Panc1 (cell line): ENCODE measurements around the gene TRIM14. TPM values are rescaled to one million over a fixed set of nuclear protein-coding genes. Genes with fewer than 3 reads are reported as not detected.

Source experiments
- ATAC-seq: fragments of 200-7000 bp; cut with Tn5 transposase; 2 replicates; pipeline ENCODE4 v1.9.1; 2020; ENCODE audit warnings: mild to moderate bottlenecking, moderate library complexity
- BruUV-seq: library from RNA; stranded (reverse); fragments of 400-500 nt; replicated peaks from 2 replicates; lab custom pipeline; 2021; lab: Mats Ljungman, UMichigan
- CTCF ChIA-PET: fragments of 300-600 bp; sonication (Branson Sonifier 250); formaldehyde crosslinking; loops from one replicate; lab custom pipeline; 2022; ENCODE audit warnings: antibody characterized with exemption; lab: Charles Lee
- POLR2A ChIA-PET: fragments of 300-600 bp; sonication (Branson Sonifier 250); formaldehyde crosslinking; loops from one replicate; lab custom pipeline; 2022; ENCODE audit warnings: antibody characterized with exemption; lab: Charles Lee
- DNase-seq: peaks from one replicate; pipeline ENCODE4 v3.0.0-alpha.2; 2010; ENCODE audit warnings: low read depth, low spot score
- H3K27ac ChIP-seq: 2 replicates; pipeline ENCODE4 v1.5.1; 2011; ENCODE audit warnings: mild to moderate bottlenecking, low read length, inconsistent platforms
- H3K27me3 ChIP-seq: fragments of 200-500 bp; sonication (Bioruptor generic); 2 replicates; pipeline ENCODE4 v1.6.0; 2014; ENCODE audit warnings: low read length, inconsistent platforms; ENCODE audit not compliant: control insufficient read depth, insufficient read depth
- H3K36me3 ChIP-seq: fragments of 200-500 bp; sonication (Bioruptor generic); 2 replicates; pipeline ENCODE4 v1.5.1; 2014; ENCODE audit warnings: inconsistent platforms, mild to moderate bottlenecking, low read length, moderate library complexity; ENCODE audit not compliant: control insufficient read depth, insufficient read depth
- H3K4me1 ChIP-seq: 2 replicates; pipeline ENCODE4 v1.5.1; 2011; ENCODE audit warnings: inconsistent platforms, mild to moderate bottlenecking, low read length, moderate library complexity; ENCODE audit not compliant: control insufficient read depth, insufficient read depth
- H3K4me3 ChIP-seq, 2 experiments: 2 replicates each; pipeline ENCODE4 v1.5.1; 2011 to 2012; ENCODE audit warnings: low read depth in 2 of 2, low read length in 2 of 2, mild to moderate bottlenecking in 2 of 2, inconsistent platforms in 1 of 2, moderate library complexity in 1 of 2
- H3K9me3 ChIP-seq: fragments of 200-500 bp; sonication (Bioruptor generic); 2 replicates; pipeline ENCODE4 v1.5.1; 2014; ENCODE audit warnings: low read depth, mild to moderate bottlenecking, inconsistent platforms, low read length, moderate library complexity; ENCODE audit not compliant: control insufficient read depth, insufficient read depth
- POLR2AphosphoS5 ChIP-seq: IDR thresholded peaks from 2 replicates; pipeline ENCODE4 v1.6.1; 2012; ENCODE audit warnings: mild to moderate bottlenecking, low read depth, low read length, moderate library complexity
- SIN3A ChIP-seq: IDR thresholded peaks from 2 replicates; pipeline ENCODE4 v1.6.1; 2012; ENCODE audit warnings: low read depth, mild to moderate bottlenecking, low read length, moderate library complexity, borderline replicate concordance; ENCODE audit not compliant: insufficient read depth
- TCF7L2 ChIP-seq: IDR thresholded peaks from 2 replicates; pipeline ENCODE4 v1.6.1; 2011; ENCODE audit warnings: mild to moderate bottlenecking, low read depth, low read length, inconsistent platforms
- in situ Hi-C: cut with HindIII; loops from 2 replicates; pipeline ENCODE4 v1.10.0; 2016; ENCODE audit warnings: low sequenced_read_pairs, low pct_unique_long_range_greater_than_20kb
- intact Hi-C: fragments of 100-400 bp; cut with micrococcal nuclease; formaldehyde crosslinking; loops from one replicate; pipeline ENCODE4 v1.10.0; 2022; ENCODE audit not compliant: unreplicated experiment
- total RNA-seq: library from RNA; stranded (reverse); gene quantifications from one replicate; pipeline ENCODE4 v1.2.1, GENCODE V29; 2021; ENCODE audit not compliant: unreplicated experiment
- TF ChIP-seq, protein P1 (sequence below): fragments of 450-650 bp; IDR thresholded peaks from 2 replicates; pipeline ENCODE4 v1.5.1; 2017; ENCODE audit warnings: mild to moderate bottlenecking
- TF ChIP-seq, protein P2 (sequence below), 2 experiments: IDR thresholded peaks; 2 replicates each; pipeline ENCODE4 v1.6.1; 2011 to 2012; ENCODE audit warnings: low read depth in 2 of 2, control low read depth in 1 of 2, low read length in 1 of 2, mild to moderate bottlenecking in 1 of 2, moderate library complexity in 1 of 2; ENCODE audit not compliant: insufficient read depth in 1 of 2

The TRIM14 gene
- total RNA-seq, 1 experiment from 2014 or later = 9.7 TPM

DNA sequence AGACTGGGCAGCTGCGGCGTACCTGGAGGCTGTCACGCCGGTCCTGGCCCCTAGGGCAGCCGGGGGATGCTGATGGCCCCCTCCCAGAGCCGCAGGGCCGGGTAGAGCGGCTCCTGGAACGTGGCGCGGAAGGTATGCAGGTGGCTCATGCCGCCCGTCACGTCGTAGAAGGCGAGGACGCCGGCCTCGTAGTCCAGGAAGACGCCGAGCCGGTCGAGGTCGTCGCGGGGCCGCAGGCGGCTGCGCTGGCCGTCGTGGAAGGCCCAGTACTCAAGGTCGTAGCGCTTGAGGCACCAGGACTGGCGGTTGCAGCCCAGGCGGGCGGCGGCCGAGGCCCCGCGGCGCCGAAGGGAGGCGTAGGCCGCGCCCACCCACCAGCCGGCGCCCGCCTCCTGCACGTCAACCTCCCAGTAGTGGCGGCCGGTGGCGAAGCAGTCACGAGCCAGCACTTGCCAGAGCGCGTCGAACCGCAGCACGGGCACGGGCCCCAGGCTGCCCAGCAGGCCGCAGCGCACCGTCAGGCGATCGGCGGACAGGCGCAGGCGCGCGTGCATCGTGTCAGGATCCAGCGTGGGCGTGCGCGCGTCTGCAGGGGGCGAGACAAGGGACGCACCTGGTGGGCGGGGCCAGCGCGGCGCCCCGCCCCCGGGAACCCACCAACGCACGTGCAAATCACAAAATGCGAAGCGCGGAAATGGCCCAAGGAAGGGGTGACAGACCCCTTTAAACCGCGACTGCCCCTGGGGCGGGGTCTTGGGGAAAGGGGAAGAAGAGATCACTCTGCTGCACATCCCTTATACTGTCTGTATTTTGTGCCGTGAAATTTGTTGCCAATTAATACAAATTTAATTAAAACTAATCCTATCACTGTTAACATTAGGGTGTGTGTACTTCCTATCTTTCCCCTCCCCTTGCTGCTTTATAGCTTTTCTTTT, 31.3 kb downstream of the TRIM14 start:
- Histone ChIP-seq H3K4me1 (no peaks in the 10 kb centered on the region), H3K4me3 (no peak overlapping the region), H3K27ac (no peak overlapping the region), H3K36me3 (no peaks in the 10 kb centered on the region), H3K9me3 (no peaks in the 10 kb centered on the region), H3K27me3 (no peaks in the 10 kb centered on the region)
- POLR2A ChIA-PET = no interaction called here
- CTCF ChIA-PET = no interaction called here
- DNase-seq (no peak), ATAC-seq (no peak; the same call in 1 of the 2 replicates)
- in situ Hi-C loops = no loop called here
- no peak for TF ChIP-seq POLR2AphosphoS5
- TF ChIP-seq SIN3A = no peak
- BruUV-seq = no TSS peak
- intact Hi-C loops = no loop called here

DNA sequence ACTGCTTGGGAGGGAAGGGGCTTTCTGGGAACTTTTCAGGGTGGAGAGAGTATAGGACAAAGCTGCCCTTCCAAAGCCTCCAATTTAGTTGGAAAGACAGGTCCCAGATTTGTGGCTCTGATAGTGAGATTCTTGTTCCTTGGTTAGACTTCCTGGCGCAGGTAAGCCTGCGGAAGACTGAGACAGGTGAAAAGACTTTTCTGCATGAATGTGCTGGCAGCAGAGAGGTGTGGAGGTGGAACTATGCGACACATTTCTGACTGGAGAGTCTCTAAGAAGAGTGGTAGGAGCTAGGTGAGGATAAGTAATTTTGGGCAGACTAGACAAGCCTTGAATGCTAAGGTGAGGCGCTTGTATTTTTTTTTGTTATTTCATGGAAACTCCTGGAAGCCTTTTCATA, 32.6 kb downstream of the TRIM14 start:
- TF ChIP-seq, protein P1, sequence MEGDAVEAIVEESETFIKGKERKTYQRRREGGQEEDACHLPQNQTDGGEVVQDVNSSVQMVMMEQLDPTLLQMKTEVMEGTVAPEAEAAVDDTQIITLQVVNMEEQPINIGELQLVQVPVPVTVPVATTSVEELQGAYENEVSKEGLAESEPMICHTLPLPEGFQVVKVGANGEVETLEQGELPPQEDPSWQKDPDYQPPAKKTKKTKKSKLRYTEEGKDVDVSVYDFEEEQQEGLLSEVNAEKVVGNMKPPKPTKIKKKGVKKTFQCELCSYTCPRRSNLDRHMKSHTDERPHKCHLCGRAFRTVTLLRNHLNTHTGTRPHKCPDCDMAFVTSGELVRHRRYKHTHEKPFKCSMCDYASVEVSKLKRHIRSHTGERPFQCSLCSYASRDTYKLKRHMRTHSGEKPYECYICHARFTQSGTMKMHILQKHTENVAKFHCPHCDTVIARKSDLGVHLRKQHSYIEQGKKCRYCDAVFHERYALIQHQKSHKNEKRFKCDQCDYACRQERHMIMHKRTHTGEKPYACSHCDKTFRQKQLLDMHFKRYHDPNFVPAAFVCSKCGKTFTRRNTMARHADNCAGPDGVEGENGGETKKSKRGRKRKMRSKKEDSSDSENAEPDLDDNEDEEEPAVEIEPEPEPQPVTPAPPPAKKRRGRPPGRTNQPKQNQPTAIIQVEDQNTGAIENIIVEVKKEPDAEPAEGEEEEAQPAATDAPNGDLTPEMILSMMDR = no peak
- no peak for TF ChIP-seq POLR2AphosphoS5
- TF ChIP-seq, protein P2, sequence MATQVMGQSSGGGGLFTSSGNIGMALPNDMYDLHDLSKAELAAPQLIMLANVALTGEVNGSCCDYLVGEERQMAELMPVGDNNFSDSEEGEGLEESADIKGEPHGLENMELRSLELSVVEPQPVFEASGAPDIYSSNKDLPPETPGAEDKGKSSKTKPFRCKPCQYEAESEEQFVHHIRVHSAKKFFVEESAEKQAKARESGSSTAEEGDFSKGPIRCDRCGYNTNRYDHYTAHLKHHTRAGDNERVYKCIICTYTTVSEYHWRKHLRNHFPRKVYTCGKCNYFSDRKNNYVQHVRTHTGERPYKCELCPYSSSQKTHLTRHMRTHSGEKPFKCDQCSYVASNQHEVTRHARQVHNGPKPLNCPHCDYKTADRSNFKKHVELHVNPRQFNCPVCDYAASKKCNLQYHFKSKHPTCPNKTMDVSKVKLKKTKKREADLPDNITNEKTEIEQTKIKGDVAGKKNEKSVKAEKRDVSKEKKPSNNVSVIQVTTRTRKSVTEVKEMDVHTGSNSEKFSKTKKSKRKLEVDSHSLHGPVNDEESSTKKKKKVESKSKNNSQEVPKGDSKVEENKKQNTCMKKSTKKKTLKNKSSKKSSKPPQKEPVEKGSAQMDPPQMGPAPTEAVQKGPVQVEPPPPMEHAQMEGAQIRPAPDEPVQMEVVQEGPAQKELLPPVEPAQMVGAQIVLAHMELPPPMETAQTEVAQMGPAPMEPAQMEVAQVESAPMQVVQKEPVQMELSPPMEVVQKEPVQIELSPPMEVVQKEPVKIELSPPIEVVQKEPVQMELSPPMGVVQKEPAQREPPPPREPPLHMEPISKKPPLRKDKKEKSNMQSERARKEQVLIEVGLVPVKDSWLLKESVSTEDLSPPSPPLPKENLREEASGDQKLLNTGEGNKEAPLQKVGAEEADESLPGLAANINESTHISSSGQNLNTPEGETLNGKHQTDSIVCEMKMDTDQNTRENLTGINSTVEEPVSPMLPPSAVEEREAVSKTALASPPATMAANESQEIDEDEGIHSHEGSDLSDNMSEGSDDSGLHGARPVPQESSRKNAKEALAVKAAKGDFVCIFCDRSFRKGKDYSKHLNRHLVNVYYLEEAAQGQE (IDR thresholded peaks at IDR 0.05; ENCODE audit: insufficient read depth in 1 of 2, low read depth in 2 of 2, low read length in 1 of 2) = no peak
- no peak for TF ChIP-seq SIN3A
- TF ChIP-seq TCF7L2 = no peak
- no TSS peak for BruUV-seq
- Histone ChIP-seq H3K9me3 (no peaks in the 10 kb centered on the region), H3K27ac (no peak overlapping the region), H3K27me3 (no peaks in the 10 kb centered on the region), H3K36me3 (no peaks in the 10 kb centered on the region; the same call in 1 of the 2 replicates), H3K4me1 (no peaks in the 10 kb centered on the region), H3K4me3 (no peak overlapping the region)
- CTCF ChIA-PET = no interaction called here
- intact Hi-C loops = no loop called here
- DNase-seq (no peak), ATAC-seq (no peak)
- POLR2A ChIA-PET = interaction anchor here (0.6 kb wide), 1 partner anchor 104 kb away, joined by 3 read pairs; no protein-coding TSS in a partner anchor
- in situ Hi-C loops = no loop called here

DNA sequence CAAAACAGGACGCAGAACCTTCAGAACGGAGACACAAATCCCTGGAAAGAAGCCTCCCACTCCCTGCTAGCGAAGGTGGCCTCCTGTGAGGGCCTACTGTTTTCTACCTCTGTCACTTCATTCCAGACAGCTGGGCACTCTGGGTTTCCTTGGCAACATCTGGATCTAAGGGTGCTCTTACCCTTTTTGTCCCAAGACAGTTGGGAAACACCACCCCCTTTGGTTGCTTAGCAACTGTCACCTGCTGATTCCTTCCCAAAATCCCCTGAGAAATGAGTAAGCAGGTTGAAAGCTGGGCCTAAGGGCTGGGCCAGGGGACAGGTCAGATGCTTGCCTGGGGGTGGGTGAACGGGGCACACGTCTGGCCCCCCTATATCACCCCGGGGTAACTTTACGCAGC, 33.1 kb downstream of the TRIM14 start:
- H3K9me3 ChIP-seq = no peaks in the 10 kb centered on the region
- ChIA-PET POLR2A (no interaction called here), CTCF (no interaction called here)
- H3K27me3 ChIP-seq = no peaks in the 10 kb centered on the region
- H3K27ac ChIP-seq = no peak overlapping the region
- H3K4me1 ChIP-seq = no peaks in the 10 kb centered on the region
- no peak for TF ChIP-seq POLR2AphosphoS5
- TF ChIP-seq, protein P1 = no peak
- no peak for TF ChIP-seq SIN3A
- TF ChIP-seq, protein P2 (IDR thresholded peaks at IDR 0.05; ENCODE audit: insufficient read depth in 1 of 2, low read depth in 2 of 2, low read length in 1 of 2) = no peak
- TF ChIP-seq TCF7L2 = no peak
- H3K36me3 ChIP-seq = no peaks in the 10 kb centered on the region; the same call in 1 of the 2 replicates
- BruUV-seq = no TSS peak
- DNase-seq = no peak
- intact Hi-C loops (no loop called here), in situ Hi-C loops (no loop called here)
- no peak overlapping the region for H3K4me3 ChIP-seq
- no peak for ATAC-seq
